Omental fat pad (tissue), 4 donors: ENCODE measurements around the gene MAGI2. TPM values are rescaled to one million over a fixed set of nuclear protein-coding genes. Genes with fewer than 3 reads are reported as not detected.
"Not testable (repeated sequence)": the region's sequence is repeated elsewhere in the genome, so short reads cannot be mapped to it uniquely, and the experiment has no call there.

Source experiments
- ATAC-seq: fragments of 150-250 bp; one replicate; pipeline ENCODE4 v1.9.1; 2016; ENCODE audit warnings: mild to moderate bottlenecking, moderate library complexity; ENCODE audit not compliant: low FRiP score
- DNase-seq: peaks from one replicate; pipeline ENCODE4 v3.0.0-alpha.2; 2019; ENCODE audit warnings: low spot score
- total RNA-seq, 4 donors: library from RNA; depleted of rRNA; stranded (reverse); fragments of >200 nt; gene quantifications; one replicate each; pipeline ENCODE4 v1.1.0, GENCODE V29; 2016
- TF ChIP-seq, protein P1 (sequence below), 3 donors: fragments of 450-650 bp; IDR thresholded peaks; one replicate each; pipeline ENCODE4 v1.5.1; 2016 to 2017; ENCODE audit warnings: antibody characterized with exemption in 3 of 3, mild to moderate bottlenecking in 3 of 3, moderate library complexity in 2 of 3

The MAGI2 gene
- total RNA-seq, 4 donors from 2014 or later = 9.3 to 20.6 (median 13.2) TPM

DNA sequence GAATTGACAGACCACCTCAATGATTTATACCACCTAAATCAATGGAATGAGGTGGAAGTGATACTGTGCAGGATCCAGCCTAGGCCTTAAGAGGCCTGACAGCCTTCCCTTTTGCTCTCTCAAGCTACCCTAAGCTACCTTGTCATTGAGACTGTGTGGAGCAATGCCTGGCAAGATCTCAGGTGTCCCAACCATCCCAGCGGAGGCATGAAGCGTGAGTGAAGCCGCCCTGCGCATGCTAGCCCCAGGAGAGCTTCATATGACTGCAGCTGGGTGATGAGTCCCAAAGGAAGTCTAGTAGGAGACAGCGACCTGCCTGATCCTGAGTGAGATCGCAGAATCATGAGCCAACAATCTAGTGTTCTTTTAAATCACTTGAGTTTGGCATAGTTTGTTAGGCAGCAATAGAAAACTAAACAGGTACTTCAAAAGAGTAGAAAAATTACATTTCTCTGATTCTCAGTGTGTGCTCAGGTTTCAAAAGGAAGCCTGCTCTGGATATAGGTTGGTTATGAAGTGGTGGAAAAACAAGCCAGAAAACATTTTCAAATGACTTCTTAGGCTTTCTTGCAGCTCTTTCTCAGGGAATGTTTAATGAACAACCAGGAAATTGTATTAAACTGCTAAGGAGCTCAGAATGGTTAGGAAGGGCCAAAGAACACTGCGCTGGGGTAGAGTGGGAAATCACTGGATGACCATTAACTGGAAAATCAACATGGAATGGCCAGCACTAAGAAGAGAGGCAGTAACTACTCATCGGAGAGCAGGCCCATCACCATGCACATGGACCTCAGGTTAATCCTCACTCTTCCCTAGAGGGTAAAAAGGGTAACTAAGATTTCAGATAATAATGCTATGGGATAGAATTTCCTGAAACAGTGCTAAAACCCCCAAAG lies 1119.7 kb downstream of the MAGI2 start:
- ATAC-seq (no peak), DNase-seq (no peak)
- TF ChIP-seq, protein P1, sequence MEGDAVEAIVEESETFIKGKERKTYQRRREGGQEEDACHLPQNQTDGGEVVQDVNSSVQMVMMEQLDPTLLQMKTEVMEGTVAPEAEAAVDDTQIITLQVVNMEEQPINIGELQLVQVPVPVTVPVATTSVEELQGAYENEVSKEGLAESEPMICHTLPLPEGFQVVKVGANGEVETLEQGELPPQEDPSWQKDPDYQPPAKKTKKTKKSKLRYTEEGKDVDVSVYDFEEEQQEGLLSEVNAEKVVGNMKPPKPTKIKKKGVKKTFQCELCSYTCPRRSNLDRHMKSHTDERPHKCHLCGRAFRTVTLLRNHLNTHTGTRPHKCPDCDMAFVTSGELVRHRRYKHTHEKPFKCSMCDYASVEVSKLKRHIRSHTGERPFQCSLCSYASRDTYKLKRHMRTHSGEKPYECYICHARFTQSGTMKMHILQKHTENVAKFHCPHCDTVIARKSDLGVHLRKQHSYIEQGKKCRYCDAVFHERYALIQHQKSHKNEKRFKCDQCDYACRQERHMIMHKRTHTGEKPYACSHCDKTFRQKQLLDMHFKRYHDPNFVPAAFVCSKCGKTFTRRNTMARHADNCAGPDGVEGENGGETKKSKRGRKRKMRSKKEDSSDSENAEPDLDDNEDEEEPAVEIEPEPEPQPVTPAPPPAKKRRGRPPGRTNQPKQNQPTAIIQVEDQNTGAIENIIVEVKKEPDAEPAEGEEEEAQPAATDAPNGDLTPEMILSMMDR (IDR thresholded peaks at IDR 0.05) = no peak

DNA sequence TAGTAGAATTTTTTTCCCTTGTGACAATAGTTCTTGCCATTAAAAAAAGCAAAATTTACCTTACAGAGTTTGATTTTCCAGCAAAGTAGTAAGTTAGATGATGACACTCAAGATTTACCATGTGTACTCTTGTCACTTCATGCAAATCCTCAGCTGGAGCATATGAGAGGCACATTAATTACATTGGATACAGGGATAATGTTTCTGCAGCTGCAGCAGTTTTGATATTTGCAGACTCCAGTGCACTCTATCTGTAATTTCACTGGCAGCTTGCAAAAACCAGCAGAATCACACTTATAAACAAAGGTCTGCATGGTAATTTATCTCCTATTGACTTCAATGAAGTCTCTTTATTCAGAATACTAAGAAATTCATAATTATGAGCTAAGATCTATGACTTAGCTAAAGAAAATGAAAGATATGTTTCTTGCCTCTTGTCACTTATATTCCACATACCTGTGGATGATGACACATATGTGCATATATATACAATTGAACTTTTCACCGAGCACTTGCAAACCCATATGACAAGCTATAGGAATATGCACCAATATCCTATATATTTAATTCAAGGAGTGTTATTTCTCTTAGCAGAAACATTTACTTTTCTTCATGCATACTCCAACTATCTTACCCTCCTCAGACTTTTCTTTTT lies 1124.3 kb downstream of the MAGI2 start:
- TF ChIP-seq, protein P1 (IDR thresholded peaks at IDR 0.05) = no peak
- DNase-seq = no peak
- ATAC-seq = no peak

DNA sequence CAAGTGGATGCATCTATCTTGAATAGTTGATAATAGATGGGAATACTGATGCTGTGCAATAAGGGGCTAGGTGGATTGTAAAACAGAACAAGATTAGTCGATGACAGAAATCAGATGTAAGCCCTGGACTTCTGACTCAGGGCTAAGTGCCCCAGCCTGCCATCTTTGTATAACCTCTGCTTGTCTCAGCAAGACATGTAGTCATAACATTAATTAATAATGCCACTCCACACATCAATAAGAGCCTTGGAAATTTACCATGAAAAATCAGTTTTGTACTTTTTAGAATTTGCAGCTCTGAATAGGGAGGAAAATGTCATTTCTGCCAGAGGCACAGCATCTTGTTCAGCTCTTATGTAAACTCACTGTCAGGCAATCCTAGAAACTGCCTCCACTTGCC lies 1125.7 kb downstream of the MAGI2 start:
- ATAC-seq = no peak
- no peak for DNase-seq
- TF ChIP-seq, protein P1 (IDR thresholded peaks at IDR 0.05) = no peak

DNA sequence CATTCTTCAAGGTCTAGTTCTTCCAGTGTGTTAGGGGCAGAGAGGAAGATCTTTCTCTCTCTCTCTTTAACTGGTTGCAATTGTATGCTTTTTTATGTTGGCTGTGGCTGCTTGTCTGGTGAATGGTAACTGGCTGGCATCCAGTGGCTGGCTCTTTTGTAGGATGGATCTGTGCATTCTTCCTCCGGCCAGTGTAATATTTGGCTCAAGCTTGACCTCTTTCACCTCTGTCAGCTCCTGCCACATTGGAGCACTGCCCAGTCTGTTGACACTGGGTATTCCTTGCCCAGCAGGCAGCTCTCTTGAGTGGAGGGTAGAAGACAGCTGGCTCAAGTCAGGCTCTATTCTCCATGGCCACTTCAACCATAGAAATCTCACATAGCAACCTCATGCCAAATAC lies 1126.6 kb downstream of the MAGI2 start:
- no peak for ATAC-seq
- no peak for DNase-seq
- TF ChIP-seq, protein P1 (IDR thresholded peaks at IDR 0.05) = no peak

DNA sequence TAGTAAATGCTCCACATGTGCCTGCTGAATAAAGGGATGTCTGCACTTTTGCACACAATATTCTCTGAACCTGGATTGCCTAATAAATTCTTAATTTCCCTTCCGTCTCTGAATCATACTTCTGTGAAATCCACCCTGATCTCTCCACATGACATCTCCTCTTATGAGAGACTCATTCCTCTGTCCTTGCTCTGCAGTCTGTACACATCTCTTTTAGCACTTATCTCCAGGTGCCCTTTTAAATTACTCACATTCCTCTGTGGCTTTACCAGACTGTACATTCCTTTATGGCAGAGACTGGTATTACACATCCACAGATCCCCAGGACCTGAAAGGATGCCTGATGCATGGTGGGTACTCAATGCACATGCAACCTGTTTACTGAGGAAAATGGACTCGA lies 1127.3 kb downstream of the MAGI2 start:
- no peak for ATAC-seq
- TF ChIP-seq, protein P1 (IDR thresholded peaks at IDR 0.05) = no peak
- DNase-seq = no peak

DNA sequence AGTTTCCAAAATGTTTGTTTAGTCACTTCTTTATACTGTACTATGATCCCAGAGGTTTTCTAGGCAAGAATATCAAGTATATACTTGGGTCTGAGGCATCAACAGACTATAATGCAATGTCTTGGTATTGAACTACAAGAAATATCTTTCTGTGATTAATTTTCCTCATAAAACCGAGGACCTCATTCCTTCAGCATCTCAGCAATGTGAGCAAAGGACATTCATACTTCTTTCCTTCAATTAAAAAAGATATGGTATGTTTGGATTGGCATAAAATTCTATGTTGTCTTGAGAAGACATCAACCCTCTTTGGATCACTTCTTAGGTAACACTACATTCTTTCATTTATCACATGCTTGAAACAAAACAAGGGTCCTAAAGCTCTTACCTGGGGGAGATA lies 1130.3 kb downstream of the MAGI2 start:
- no peak for DNase-seq

DNA sequence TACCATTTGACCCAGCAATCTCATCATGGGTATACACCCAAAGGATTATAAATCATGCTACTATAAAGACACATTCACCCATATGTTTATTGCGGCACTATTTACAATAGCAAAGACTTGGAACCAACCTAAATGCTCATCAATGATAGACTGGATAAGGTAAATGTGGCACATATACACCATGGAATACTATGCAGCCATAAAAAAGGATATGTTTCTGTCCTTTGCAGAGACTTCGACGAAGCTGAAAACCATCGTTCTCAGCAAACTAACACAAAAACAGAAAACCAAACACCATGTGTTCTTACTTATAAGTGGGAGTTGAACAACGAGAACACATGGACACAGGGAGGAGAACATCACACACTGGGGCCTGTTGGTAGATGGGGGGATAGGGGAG lies 1131.2 kb downstream of the MAGI2 start:
- ATAC-seq, DNase-seq: not testable (repeated sequence)

More for the DNA sequence above, 1130.3 kb downstream of the MAGI2 start:
- ATAC-seq = no peak
- TF ChIP-seq, protein P1 (IDR thresholded peaks at IDR 0.05) = no peak
